ENCODE measurements around the gene ACIN1. TPM values are rescaled to one million over a fixed set of nuclear protein-coding genes. Genes with fewer than 3 reads are reported as not detected.

Gene ACIN1
- total and polyA plus RNA-seq, 2 of the 13 experiments (the other 11 are each of a cell fraction or from before 2014, with no cell fraction given) = 165 to 183 TPM

DNA sequence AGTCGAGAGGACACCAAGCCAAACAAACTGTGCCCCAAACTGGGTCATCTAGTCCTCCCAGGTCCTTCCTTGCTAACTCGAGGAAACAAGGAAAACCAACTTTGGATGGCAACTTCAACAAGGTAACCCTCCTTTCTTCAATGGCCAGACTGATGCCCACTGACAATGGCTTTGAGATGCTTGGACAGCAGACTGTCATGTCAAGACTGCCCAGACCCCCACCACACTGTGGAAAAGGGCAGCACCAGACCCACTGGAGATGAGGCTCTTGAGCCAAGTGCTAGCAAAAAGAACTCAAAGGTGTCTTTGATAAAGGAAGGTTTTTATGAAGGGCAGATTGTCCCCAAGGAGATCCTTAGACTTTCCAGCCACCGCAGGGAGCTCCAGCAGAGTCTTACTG is 28.6 kb downstream of the ACIN1 start:
- POLR2A ChIA-PET = no interaction called here
- in situ Hi-C loops (cut with HindIII; ENCODE audit: extremely low pct_ligation_motif_present, low pct_unique_long_range_greater_than_20kb) = loop anchor here (5.0 kb wide), 1 partner anchor 41 kb away; no protein-coding TSS in a partner anchor
- no TSS peak for BruUV-seq (replicated peaks)
- H3K27me3 ChIP-seq (ENCODE audit: control insufficient read depth in 1 of 2, insufficient read depth in 2 of 2, low read length in 2 of 2) = no peaks in the 10 kb centered on the region; a peak in 1 of 5 replicates
- ATAC-seq (no peak), FAIRE-seq (no peak), DNase-seq (ENCODE audit: low spot score) (no peak)
- H3K27ac ChIP-seq (ENCODE audit: extremely low read length, insufficient read depth, low read length) = no peak overlapping the region
- 94% methylated on average over 3 of the region's 3 CpGs for WGBS (ENCODE audit: low lambda C conversion rate)
- H3K4me2 ChIP-seq (ENCODE audit: low read depth, low read length) = no peak overlapping the region
- no peak overlapping the region for H3K4me3 ChIP-seq (replicated peaks in 1 of 3; ENCODE audit: insufficient read depth in 1 of 3, low read depth in 2 of 3, low read length in 3 of 3)
- no peak overlapping the region for H2AFZ ChIP-seq (ENCODE audit: low read length)
- H3K79me2 ChIP-seq (ENCODE audit: insufficient read depth, low read length) = peaks cover 41% of the 10 kb centered on the region
- H3K36me3 ChIP-seq (replicated peaks in 1 of 2; ENCODE audit: control insufficient read depth in 1 of 2, insufficient read depth in 2 of 2, low read length in 2 of 2) = peaks cover 57 to 77% of the 10 kb centered on the region in 2 experiments
- intact Hi-C loops (cut with micrococcal nuclease; ENCODE audit: unreplicated experiment) = no loop called here
- peaks cover 37% of the 10 kb centered on the region for H3K4me1 ChIP-seq (ENCODE audit: insufficient read depth, low read length)
- H3K9ac ChIP-seq (ENCODE audit: insufficient read depth, low read depth, low read length) = no peak overlapping the region
- CTCF ChIA-PET (ENCODE audit: low intra/inter-chr PET ratio, low total read pairs) = interaction anchor here (0.7 kb wide), 1 partner anchor 11 kb away, joined by 4 read pairs; no protein-coding TSS in a partner anchor
- H4K20me1 ChIP-seq (ENCODE audit: insufficient read depth, low read length) = peaks cover 12% of the 10 kb centered on the region
- H3K9me3 ChIP-seq (ENCODE audit: low read length) = no peaks in the 10 kb centered on the region
- TF ChIP-seq NBN (conservative IDR thresholded peaks at IDR 0.05) = no peak
- TF ChIP-seq ZNF501 (CRISPR knock-in tag; IDR thresholded peaks at IDR 0.05) = 0 out of 2 replicates have a peak, but pooled peaks have one; percentile 26
- TF ChIP-seq ZNF7 (CRISPR knock-in tag; IDR thresholded peaks at IDR 0.05) = no peak
- TF ChIP-seq, protein P1, sequence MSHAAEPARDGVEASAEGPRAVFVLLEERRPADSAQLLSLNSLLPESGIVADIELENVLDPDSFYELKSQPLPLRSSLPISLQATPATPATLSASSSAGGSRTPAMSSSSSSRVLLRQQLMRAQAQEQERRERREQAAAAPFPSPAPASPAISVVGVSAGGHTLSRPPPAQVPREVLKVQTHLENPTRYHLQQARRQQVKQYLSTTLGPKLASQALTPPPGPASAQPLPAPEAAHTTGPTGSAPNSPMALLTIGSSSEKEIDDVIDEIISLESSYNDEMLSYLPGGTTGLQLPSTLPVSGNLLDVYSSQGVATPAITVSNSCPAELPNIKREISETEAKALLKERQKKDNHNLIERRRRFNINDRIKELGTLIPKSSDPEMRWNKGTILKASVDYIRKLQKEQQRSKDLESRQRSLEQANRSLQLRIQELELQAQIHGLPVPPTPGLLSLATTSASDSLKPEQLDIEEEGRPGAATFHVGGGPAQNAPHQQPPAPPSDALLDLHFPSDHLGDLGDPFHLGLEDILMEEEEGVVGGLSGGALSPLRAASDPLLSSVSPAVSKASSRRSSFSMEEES (CRISPR knock-in tag; IDR thresholded peaks at IDR 0.05) = no peak
- no peak for TF ChIP-seq ZNF558 (CRISPR knock-in tag; IDR thresholded peaks at IDR 0.05; ENCODE audit: borderline replicate concordance)
- TF ChIP-seq IKZF1 (IDR thresholded peaks at IDR 0.05) = no peak
- TF ChIP-seq, protein P2, sequence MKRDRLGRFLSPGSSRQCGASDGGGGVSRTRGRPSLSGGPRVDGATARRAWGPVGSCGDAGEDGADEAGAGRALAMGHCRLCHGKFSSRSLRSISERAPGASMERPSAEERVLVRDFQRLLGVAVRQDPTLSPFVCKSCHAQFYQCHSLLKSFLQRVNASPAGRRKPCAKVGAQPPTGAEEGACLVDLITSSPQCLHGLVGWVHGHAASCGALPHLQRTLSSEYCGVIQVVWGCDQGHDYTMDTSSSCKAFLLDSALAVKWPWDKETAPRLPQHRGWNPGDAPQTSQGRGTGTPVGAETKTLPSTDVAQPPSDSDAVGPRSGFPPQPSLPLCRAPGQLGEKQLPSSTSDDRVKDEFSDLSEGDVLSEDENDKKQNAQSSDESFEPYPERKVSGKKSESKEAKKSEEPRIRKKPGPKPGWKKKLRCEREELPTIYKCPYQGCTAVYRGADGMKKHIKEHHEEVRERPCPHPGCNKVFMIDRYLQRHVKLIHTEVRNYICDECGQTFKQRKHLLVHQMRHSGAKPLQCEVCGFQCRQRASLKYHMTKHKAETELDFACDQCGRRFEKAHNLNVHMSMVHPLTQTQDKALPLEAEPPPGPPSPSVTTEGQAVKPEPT (CRISPR knock-in tag; IDR thresholded peaks at IDR 0.05; ENCODE audit: low read depth) = no peak
- no peak for TF ChIP-seq TGIF2 (CRISPR knock-in tag; IDR thresholded peaks at IDR 0.05)
- 0 out of 2 replicates have a peak, but pooled peaks have one; percentile 44 for TF ChIP-seq ZNF598 (CRISPR knock-in tag; IDR thresholded peaks at IDR 0.05; ENCODE audit: borderline replicate concordance)
- peak; percentile 41; the same call in 1 of the 2 replicates for TF ChIP-seq ZNF619 (CRISPR knock-in tag; IDR thresholded peaks at IDR 0.05)
- TF ChIP-seq, protein P3, sequence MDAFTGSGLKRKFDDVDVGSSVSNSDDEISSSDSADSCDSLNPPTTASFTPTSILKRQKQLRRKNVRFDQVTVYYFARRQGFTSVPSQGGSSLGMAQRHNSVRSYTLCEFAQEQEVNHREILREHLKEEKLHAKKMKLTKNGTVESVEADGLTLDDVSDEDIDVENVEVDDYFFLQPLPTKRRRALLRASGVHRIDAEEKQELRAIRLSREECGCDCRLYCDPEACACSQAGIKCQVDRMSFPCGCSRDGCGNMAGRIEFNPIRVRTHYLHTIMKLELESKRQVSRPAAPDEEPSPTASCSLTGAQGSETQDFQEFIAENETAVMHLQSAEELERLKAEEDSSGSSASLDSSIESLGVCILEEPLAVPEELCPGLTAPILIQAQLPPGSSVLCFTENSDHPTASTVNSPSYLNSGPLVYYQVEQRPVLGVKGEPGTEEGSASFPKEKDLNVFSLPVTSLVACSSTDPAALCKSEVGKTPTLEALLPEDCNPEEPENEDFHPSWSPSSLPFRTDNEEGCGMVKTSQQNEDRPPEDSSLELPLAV (CRISPR knock-in tag; conservative IDR thresholded peaks at IDR 0.05; ENCODE audit: low read depth) = no peak
- TF ChIP-seq, protein P4, sequence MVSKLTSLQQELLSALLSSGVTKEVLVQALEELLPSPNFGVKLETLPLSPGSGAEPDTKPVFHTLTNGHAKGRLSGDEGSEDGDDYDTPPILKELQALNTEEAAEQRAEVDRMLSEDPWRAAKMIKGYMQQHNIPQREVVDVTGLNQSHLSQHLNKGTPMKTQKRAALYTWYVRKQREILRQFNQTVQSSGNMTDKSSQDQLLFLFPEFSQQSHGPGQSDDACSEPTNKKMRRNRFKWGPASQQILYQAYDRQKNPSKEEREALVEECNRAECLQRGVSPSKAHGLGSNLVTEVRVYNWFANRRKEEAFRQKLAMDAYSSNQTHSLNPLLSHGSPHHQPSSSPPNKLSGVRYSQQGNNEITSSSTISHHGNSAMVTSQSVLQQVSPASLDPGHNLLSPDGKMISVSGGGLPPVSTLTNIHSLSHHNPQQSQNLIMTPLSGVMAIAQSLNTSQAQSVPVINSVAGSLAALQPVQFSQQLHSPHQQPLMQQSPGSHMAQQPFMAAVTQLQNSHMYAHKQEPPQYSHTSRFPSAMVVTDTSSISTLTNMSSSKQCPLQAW (CRISPR knock-in tag; IDR thresholded peaks at IDR 0.05) = peak; percentile 47; the same call in 1 of the 2 replicates
- TF ChIP-seq, protein P5, sequence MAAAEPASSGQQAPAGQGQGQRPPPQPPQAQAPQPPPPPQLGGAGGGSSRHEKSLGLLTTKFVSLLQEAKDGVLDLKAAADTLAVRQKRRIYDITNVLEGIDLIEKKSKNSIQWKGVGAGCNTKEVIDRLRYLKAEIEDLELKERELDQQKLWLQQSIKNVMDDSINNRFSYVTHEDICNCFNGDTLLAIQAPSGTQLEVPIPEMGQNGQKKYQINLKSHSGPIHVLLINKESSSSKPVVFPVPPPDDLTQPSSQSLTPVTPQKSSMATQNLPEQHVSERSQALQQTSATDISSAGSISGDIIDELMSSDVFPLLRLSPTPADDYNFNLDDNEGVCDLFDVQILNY (CRISPR knock-in tag; conservative IDR thresholded peaks at IDR 0.05) = no peak
- peak; percentile 40; the same call in 1 of the 2 replicates for TF ChIP-seq ZFP41 (CRISPR knock-in tag; IDR thresholded peaks at IDR 0.05; ENCODE audit: borderline replicate concordance)
- TF ChIP-seq, protein P6, sequence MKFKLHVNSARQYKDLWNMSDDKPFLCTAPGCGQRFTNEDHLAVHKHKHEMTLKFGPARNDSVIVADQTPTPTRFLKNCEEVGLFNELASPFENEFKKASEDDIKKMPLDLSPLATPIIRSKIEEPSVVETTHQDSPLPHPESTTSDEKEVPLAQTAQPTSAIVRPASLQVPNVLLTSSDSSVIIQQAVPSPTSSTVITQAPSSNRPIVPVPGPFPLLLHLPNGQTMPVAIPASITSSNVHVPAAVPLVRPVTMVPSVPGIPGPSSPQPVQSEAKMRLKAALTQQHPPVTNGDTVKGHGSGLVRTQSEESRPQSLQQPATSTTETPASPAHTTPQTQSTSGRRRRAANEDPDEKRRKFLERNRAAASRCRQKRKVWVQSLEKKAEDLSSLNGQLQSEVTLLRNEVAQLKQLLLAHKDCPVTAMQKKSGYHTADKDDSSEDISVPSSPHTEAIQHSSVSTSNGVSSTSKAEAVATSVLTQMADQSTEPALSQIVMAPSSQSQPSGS (CRISPR knock-in tag; IDR thresholded peaks at IDR 0.05) = no peak

Measured in HepG2 (cell line).